GM12874 (cell line): ENCODE measurements around the gene HCN2.
A peak's percentile ranks its signal among the peaks of the same experiment; 100 is the strongest.

Experiments
- TF ChIP-seq, protein P1 (sequence below): IDR thresholded peaks from 2 replicates; pipeline ENCODE4 v1.5.1; 2011; ENCODE audit warnings: low read depth, mild to moderate bottlenecking, control low read depth, low read length, moderate library complexity; ENCODE audit not compliant: insufficient read depth

HCN2 gene

DNA sequence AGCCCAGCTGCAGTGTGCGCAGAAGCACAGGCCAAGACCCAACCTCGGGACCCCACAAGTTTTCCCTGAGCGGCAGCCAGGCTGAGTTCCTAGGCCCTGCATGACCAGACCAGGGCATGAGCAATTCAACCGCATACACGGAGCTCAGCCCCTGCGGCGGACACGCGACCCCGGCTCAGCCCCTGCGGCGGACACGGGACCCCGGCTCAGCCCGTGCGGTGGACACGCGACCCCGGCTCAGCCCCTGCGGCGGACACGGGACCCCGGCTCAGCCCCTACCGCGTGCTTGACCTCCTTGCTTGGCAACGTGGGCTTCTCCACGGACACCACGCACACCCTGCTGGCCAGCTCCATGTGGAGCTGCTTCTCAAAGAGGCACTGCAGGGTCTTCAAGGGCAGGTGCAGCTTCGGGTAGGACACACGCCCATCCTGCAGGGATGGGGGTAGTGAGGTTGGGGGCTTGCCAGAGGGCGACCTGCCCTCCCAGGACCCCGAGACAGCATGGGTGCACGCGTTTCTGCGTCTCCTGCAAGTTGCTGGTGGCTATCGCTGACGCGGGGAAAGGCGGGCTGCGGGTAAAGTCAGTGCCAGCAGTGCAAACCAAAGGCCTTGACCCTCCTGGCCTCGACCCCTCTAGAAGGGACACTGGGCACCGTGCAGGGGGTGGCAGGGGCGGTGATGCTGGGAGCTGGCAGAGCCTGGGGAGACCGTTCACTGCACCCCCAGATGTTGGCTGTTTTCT lies 33.7 kb downstream of the HCN2 start:
- TF ChIP-seq, protein P1, sequence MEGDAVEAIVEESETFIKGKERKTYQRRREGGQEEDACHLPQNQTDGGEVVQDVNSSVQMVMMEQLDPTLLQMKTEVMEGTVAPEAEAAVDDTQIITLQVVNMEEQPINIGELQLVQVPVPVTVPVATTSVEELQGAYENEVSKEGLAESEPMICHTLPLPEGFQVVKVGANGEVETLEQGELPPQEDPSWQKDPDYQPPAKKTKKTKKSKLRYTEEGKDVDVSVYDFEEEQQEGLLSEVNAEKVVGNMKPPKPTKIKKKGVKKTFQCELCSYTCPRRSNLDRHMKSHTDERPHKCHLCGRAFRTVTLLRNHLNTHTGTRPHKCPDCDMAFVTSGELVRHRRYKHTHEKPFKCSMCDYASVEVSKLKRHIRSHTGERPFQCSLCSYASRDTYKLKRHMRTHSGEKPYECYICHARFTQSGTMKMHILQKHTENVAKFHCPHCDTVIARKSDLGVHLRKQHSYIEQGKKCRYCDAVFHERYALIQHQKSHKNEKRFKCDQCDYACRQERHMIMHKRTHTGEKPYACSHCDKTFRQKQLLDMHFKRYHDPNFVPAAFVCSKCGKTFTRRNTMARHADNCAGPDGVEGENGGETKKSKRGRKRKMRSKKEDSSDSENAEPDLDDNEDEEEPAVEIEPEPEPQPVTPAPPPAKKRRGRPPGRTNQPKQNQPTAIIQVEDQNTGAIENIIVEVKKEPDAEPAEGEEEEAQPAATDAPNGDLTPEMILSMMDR, result no peak

- TF ChIP-seq, protein P1, result no peak
Measured at GRCh38 chr19:623974-624373, 34.3 kb downstream of the HCN2 start.

DNA sequence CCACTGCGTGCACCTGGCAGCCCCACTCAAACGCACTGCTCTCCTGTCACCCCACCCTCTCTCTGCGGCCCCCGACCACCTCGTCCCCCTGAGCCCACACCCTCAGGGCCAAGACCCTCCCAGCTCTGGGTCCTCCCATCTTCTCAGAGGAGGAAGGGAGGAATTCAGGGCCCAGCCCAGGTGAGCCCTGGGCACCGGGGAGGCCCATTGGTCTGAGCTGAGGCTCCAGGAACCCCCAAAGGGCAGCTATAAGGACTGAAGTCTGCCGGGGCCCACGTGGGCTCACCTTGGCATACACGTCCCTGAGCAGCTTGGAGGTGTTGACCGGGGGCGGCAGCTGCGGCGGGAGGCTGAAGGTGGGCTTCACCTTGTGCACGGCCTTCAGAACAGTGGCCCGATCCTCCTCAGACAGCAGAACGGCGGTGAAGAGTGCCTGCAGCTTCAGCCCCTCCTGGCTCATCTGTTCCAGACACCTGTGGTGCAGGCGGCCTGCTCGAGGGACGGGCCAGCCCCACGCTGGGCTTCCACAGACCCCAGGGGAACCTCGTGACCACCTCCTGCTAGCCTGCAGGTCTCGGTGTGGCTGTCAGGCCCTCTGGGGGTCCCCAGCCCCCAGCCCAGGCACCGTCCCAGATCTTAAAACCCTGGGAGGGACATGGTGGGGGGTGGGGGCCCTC lies 34.9 kb downstream of the HCN2 start:
- TF ChIP-seq, protein P1, result no peak

GRCh38 chr19:625257-625656 lies 35.6 kb downstream of the HCN2 start:
- TF ChIP-seq, protein P1, result no peak

- TF ChIP-seq, protein P1, result peak; percentile 44; the same call in 1 of the 2 replicates
Measured at GRCh38 chr19:628168-628567, 38.5 kb downstream of the HCN2 start.

- TF ChIP-seq, protein P1, result no peak
Measured at GRCh38 chr19:629961-630714, 40.5 kb downstream of the HCN2 start.

DNA sequence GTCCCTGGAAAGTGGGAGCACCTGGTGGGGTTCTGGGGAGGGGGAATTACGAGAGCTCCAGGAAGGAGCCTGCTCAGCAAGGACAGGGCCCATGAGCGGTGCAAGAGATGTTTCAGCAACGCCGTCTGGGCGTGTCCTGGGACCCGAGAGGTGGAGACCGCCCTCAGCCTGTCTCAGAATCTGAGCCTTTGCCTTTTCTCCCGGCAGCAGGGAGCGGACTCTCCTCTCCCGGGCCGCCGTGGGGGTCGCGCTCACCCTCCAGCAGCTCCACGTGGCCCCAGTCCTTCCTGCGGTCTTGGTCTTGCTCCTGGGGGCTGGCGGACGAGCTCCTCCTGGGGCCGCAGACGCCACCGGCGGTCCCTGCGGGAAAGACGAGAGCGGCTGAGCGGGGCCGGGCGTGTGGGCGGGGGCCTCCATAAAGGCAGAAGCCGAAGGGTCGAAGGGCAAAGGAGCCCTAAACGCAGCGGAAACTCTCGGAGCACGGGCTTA lies 42.9 kb downstream of the HCN2 start:
- TF ChIP-seq, protein P1, result no peak
